HG03432 (cell line): Measurements from ENCODE around the gene PRR29.

Source experiments
- ATAC-seq: cut with Tn5 transposase; IDR thresholded peaks from one replicate; pipeline ENCODE4 v1.9.1; 2021; ENCODE audit warnings: mild to moderate bottlenecking, moderate library complexity; ENCODE audit not compliant: unreplicated experiment

PRR29 gene

DNA sequence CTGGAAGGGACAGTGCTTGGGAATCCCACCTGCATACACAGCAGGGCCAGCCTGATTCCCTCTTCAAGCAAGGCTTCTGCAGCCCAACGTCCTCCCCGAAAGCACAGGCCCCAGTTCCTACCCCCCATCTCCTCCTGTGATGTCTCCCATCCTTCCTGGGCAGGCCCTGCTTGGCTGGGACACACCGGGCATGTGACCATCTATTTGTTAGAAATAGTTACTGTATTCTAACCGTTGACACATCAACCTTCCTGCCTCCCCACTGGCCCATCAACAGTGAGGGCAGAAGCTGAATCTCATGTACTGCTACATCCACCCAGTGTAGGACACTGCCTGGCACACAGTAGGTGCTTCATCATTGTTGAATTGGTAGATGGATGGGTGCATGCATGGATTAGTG is 10.7 kb downstream of the PRR29 start:
- no peak for ATAC-seq

DNA sequence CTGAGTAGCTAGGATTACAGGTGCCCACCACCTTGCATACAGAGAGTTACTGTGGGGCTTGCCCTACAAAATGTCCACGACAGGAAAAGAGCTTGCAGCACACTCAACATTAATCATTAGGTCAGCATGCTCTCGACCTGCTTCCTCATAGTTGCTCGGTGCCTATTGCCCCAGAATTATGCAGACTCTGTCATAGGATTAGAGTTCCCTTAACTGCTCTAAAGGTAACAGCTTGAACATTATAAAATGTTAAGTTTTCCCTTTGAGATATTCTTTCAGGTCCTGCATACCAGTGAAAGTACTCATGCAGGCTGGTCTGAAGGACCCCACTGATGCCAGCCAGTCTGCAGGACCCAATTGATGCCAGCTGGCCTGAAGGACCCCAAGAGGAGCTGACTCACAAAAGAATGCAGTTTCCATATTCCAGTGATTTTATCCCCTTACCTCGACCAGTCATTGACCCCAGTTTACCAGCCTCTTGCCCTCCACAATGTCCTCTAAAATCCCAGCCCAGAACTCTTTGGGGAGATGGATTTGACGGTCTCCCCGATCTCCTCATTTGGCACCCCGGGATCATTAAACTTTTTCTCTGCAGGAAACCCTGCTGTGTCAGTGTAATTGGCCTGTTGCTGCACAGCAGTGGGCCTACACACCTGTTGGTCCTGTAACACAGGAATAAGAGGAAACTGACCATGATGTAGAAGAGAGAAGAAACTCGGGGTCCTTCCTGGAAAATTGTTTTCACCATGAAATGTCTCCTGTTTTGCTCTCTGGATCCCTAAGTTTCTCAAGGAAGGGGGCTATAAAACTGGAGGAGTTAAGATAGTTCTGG is 11.6 kb downstream of the PRR29 start:
- ATAC-seq, result no peak

DNA sequence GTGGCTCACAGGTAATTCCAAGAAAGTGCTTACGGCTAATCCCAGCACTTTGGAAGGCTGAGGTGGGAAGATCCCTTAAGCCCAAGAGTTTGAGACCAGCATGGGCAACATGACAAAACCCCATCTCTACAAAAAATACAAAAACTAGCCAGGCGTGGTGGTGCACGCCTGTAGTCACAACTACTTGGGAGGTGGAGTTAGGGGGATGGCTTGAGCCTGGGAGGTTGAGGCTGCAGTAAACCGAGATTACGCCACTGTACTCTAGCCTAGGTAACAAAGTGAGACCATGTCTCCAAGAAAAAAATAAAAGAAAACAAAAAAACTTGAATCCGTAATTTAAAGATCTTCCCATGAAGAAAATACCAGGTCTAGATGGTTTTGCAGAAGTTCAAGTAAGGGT is 17.3 kb downstream of the PRR29 start:
- ATAC-seq, result no peak

DNA sequence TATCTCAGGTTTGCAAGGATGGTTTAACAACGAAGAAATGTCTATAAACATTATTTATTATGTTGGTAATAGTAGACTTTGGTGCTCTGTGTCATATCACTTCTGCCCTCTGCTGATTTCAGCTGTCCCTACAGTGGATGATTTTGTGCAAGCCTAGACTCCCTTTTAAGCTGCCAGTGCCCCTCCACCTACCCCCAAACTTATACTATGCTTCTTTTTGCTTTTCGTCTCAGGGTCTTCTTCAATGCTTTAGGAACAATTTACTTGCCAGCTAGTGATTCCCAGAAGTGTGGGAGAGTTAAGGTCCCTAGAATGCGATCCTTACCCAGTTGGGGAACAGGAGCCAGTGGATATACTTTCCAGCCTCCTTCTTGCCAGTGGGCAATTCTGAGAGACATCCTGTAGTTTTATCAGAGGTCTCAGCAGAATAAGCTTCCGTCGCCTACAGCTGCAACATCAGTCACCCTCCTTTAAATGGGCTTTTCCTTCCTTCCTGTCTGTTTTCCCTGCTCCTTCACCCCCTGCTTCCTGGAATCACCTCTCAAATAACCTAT is 18.2 kb downstream of the PRR29 start:
- no peak for ATAC-seq

DNA sequence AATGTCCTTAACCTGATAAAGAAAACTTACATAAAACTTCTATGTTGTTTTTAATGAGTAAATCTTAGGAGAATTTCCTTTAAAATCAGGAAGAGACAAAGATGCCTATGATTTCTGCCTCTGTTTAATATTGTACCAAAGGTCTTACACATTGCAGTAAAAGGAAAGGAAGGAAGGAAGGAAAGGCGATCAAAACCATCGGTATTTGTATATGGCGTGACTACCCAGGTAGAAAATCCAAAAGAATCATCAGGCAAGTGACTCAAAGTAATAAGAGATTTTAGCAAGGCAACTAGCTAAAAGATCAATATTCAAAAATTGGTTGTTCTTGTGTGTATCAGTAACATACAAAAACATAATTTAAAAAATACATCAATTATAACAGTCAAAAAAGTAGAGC is 18.8 kb downstream of the PRR29 start:
- no peak for ATAC-seq

DNA sequence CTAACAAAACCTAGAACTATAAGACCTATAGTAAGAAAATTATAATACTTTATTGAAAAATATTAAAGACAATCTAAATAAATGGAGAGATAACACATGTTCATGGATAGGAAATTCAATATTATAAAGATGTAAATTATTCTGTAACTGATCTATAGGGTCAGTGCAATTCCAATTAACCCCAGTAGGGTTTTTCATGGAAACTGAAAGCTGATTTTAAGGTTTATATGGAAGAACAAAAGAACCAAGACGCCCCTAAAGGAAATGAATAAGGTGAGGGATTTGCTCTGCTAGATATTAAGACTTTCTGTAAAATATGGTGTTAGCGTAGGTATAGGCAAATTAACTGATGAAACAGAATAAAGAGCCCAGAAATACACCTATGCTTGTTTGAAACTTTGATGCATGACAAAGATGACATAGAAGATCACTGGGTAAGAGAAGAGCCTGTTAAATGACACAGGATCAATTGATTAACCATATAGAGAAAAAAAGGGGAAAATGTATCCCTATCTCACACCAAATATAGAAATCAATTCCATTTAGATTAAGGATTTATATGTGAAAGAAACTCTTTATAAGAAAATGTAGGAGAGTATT is 19.3 kb downstream of the PRR29 start:
- ATAC-seq, result no peak

DNA sequence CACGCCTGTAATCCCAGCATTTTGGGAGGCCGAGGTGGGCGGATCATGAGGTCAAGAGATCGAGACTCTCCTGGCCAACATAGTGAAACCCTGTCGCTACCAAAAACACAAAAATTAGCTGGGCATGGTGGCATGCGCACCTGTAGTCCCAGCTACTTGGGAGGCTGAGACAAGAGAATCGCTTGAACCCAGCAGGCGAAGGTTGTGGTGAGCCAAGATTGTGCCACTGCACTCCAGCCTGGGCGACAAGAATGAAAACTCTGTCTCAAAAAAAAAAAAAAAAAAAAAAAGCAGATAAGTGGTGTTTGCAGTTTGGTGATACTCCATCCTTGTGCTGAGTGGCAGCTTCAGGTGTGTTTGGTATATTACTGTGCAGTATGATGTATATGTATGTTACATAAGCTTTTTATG is 21.4 kb downstream of the PRR29 start:
- peak; percentile 8 for ATAC-seq

DNA sequence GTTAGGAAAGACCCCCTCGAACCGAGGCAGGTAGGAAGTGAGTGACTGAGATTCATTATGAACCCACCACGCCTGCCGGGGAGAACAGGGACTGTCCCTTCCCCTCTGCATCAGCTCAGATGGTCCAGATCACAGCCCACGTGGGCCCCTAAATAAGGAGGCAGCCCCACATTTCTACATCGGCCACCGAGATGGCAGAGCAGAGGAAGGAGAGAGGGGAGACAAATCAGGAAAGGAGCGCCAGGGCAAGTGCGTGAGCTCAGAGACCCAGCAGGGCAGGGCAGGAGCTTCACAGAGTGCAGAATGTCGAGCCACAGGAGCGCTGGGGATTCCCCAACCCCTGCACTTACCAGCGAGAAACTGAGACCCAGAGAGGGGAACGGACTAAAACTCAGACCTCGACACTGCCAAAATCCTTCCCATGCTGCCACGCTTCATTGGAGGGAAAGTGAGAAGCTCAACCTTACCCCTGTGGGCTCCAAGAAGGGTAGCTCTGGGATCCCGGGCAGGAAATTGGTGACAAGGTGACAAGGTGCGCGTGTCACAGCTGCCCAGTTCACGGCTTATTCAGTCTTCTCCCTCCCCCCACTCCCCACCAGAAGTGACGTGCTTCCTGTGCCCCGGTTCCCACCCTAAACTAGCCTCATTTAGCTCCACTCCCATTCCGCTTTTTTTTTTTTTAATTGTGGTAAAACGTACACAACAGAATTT is 22.1 kb downstream of the PRR29 start, which contains the start of gene ICAM2:
Gene ICAM2, minus strand, starts transcription at position 578 of the 711 bp plus-strand sequence. CDS start 13,942 bp downstream, outside the sequence.
- peak; percentile 71 for ATAC-seq

DNA sequence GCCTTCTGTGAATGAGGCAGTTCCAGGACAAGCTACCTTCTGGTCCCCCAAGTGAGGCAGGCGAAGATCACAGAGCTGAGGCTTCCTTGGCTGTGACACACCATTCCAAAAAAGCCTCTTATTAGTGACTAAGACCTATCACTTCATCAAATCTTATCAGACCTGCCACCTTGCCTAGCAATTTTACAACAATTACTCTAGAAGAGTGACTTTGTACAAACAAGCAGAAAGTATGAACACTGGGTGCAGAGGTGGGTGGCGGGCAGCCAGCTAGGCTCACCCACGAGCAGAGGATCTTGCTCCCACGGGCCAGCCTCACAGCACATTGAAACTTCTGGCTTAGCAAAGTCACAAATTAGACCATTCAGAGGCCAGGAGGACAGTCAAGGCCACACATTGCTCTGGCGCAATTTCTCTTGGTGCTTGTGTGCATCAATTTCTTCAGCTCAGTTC is 24.5 kb downstream of the PRR29 start:
- ATAC-seq, result no peak

DNA sequence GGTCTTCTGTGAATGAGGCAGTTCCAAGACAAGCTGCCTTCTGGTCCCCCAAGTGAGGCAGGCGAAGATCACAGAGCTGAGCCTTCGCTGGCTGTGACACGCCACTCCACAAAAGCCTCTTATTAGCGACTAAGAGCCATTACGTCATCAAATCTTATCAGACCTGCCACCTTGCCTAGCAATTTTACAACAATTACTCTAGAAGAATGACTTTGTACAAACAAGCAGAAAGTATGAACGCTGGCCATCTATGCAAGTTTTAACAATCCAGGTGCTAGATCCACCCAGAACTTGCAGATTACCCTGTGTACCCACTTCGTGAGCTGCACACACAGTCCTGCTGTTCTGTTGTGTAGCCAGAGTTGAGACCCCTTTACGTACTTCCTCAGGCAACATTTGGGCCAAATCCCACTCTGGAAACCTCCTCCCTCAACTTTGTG is 26.1 kb downstream of the PRR29 start:
- ATAC-seq, result no peak

DNA sequence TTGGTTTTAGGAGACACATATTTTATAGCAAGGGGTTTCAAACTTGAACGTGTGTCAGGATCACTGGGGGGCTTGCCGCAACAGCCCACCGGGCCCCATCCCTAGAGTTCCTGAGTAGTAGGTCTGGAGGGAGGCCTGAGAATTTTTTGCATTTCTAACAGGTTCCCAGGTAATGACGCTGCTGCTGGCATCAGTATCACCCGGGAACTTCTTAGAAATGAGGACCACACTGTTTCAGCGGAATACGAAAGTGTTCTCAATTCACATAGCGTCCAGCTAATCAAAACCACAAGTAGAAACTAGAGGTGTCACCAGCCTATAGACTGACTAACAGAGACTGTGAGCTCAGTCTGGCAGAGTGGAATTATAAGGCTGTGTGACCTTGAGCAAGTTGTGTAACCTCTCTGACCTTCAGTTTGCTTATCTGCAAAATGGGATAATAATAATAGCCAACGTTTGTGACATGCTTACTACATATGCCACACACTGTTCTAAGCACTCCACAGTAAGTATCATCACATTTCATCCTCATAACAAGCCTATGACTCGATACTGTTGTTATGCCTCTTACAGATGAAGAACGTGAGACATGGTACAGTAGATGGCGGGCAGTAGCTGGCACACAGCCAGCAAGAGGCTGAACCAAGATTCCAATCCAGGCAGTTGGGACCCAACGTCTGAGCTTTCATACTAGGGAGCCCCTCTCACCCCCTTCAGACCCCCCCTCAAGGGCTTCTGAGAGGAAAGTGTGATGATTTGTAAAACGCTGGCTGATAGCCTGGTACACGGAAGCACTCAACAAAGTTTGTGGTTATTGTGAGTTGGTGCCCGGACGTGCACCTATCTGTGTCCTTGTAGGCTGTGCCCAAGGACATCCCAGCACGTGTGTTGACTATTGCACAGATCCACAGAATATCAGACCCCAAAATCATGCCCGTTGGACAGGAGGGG is 26.9 kb downstream of the PRR29 start:
- no peak for ATAC-seq

DNA sequence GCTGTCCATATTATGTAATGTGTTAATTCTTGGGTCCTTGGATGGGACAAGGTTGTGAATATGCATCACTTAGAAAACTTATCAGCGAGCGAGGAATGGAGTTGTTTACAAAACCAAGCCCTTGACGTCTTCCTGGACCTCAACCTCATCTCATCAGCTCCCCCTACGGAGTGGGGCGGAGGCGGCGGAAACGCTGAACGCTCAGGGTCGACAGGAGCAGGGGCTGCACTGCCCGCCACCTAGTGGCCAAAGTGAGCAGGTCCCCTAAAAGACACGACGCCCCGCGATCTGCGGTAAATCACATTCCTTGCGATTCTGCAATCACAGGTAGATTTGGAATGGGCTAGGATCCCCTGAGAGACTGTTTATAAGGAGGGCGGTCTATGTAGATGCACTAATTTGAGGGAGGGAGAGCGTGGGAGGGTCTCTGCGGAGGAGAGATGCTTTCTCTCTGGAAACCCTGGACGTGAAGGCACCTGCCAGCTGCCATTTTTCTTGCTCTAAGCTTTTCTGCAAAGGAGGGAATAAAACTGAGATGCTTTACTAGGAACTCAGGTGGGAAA is 27.7 kb downstream of the PRR29 start:
- peak; percentile 63 for ATAC-seq

DNA sequence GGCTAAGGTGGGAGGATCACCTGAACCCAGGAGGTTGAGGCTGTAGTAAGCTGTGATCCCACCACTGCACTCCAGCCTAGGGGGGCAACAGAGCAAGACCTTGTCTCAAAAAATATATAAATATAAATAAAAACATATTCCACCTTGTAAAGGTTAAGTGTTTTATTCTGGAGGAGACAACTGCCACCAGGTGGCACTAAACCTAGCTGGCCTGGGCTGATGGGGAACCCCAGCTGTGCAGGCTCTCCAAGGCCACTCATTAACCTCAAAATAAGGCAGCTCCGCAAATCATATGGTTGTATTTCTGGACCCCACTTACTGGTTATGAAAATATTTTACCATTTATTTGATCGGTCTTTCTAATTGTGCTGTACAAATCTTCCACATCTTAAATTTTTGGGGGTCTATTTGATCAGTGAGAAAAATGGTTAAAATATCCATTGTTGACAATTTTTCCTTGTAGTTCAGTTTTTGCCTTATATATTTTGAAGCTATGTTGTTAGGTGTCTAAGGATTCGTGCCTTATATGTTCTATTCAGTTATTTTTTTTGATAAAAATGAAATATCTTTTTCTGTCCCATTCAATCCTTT is 30.8 kb downstream of the PRR29 start:
- no peak for ATAC-seq

DNA sequence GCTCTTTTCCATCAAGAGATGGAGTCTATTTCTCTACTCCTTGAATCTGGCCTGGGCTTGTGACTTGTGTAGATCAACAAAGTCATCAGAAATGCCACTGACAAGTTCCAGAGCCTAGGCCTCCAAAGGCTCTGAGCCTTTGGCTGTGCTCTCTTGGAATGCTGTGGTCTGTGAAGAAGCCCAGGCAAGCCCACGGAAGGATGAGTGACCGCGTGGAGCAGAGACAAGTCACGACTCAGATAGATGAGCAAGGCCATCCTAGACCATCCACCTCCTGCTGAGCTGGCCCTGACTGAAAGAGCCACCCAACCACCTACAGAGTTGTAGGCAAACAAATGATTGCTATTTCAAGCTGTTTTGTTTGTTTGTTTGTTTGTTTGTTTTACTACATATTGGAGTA is 33.9 kb downstream of the PRR29 start:
- ATAC-seq, result no peak

DNA sequence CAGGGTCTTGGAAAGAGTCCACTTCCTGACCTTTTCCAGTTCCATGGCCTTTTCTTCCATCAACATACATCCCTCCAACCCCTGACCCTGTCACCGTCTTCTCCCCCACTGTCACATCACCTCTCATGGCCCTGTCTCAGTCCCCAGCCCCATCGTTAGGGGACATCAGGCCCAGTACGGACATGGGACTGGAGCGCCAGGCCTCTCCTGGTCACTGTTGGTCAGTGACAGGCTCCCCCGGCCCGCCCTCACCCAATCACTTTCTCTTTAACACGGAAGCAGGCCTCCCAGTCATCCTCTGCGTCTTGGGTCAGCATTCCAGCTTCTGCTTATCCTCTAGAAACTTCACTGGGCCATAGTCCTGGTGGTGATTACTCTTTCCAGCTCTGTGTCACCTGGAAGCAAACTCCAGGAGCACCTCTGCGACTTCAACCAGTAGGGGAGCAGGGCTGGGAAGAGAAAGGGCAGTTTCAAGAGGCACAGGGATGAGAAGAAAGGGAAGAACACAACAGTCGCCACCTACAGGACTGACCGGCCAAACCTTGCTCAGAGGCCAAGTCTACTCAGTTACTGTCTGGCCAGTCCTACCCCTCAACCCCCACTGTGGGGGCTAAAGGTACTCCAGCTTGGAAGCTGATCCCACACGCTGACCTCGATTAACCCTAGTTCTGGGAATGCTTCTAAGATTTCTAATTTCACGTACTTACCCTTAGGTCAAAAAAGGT is 38.2 kb downstream of the PRR29 start:
- no peak for ATAC-seq

DNA sequence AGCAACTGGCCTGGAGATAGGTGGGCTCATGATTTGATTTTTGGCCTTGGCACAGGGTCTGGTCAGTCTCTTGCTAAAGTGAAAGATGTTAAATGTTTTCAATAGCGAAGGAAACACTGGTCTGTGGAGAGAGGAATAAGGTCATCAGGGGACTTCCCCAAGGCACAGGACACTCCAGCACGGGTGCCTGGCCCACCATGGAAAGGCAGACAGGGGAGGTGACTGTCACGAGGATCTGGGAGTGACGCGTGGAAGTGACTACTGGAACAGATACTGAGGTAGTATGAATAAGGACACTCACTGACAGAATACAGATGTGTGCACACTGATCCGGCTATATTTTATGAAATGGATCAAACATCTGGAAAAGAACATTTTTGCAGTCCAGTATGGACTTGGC is 39.0 kb downstream of the PRR29 start:
- no peak for ATAC-seq

DNA sequence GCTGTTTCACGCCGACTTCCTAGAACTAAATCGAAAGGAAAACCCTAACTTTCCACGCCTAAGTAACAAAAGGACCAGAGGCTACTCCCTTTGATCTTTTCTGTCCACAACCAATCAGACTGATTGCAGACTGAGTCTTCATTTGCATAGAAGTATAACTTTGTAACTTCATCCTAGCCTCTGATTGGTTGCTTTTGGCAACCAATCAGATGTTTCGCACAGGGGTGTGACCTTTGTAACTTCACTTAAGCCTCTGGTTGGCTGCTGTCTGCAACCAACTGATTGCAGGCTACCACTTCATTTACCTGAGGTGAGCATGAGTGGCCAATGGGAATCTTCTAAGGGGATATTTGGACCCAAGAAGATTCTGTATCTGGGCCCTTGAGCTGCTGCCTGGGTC is 39.7 kb downstream of the PRR29 start:
- no peak for ATAC-seq

DNA sequence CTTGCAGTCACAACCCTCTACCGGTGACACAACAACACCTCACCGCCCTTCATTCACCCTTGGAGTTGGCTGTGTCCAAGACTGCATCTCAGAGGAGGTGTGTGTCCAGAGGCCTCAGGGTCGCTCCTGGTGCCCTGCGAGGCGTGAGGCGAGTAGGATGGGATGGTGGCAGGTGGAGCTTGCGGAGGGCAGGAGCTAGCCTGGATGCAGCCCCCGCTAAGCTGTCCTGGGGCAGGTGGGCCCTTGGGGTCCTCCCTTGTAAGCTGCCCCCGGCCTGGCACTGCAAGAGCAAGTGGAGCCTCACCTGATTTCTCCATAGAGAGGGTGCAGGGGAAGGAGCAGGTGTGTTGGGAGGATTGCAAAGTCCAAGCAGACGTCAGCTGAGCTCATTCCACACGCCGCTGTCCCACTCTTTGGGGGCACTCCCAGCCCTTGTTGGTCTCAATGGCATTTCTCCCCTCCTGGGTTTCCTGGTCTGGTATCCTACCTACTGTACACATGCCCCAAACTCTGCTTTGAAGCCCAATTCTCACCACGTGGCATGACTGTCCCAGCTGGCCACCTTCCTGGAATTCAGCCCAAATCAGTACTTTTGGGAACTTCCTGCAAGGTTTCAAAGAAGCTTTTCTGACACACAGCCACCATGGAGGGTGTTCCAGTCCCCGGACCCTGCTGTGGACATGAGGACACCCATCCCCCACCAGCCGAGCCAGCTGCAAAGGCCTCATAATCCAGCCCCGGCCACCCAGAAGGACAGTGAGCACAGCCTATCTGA is 40.4 kb downstream of the PRR29 start:
- ATAC-seq, result no peak
